Diencephalon (tissue), 1 donor: ENCODE results near the gene OPTC. TPM values are rescaled to one million over a fixed set of nuclear protein-coding genes. Genes with fewer than 3 reads are reported as not detected.

Experiments used
- total RNA-seq: library from RNA; depleted of rRNA; stranded (reverse); fragments of >200 nt; gene quantifications from one replicate; pipeline ENCODE4 v1.2.3, GENCODE V29; 2014

OPTC gene
- total RNA-seq: not detected

GRCh38 chr1:203493901-203494300 is at the start of gene OPTC:
TSS of gene OPTC (plus strand) at chr1:203494153. CDS start at chr1:203496006, 1,853 bp downstream.

GRCh38 chr1:203475012-203475981 is 18.7 kb upstream of the OPTC start, which contains the start of gene PRELP:
TSS of gene PRELP (plus strand) at chr1:203475806. CDS start at chr1:203483185, 7,379 bp downstream.

Other genes starting within 250 kb of the OPTC start
- 16.8 TPM for gene BTG2, start 188.6 kb upstream of the OPTC start, total RNA-seq
- gene FMOD, start 143.0 kb upstream of the OPTC start, total RNA-seq: 0.92 TPM
- gene PRELP, start 18.3 kb upstream of the OPTC start, total RNA-seq: 0.23 TPM
- gene ATP2B4, start 132.7 kb downstream of the OPTC start, total RNA-seq: 58.8 TPM